ENCODE results near the gene JARID2. TPM values are rescaled to one million over a fixed set of nuclear protein-coding genes. Genes with fewer than 3 reads are reported as not detected.

JARID2 gene
- total RNA-seq, 1 experiment from 2014 or later, result 21.0 TPM

DNA sequence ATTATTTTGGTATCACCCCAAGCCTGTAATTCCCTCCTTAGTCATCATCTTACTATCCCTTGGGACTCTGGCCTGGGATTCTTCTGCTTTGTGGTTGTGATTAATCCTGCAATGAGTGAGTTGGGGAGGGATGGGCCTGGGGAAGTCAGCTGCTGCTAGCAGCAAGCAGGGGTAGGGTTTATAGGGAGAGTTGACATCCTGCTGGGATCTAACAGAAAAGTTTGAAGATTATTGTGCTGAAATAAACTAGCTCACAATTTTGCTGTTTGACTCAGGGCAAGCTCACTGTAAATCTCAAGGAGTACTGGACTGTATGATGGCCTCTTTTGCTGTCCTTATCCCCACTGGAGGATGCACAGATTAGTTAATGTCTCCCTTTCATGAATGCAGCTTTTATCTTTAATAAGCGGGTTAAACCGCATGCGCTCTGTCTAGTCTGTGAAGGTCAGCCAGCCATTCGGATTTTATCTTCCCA, 83.4 kb downstream of the JARID2 start:
- H3K4me3 Mint-ChIP-seq (ENCODE audit: unreplicated experiment), result no peak overlapping the region
- peak; percentile 77 for DNase-seq (ENCODE audit: unreplicated experiment)
- H3K27me3 Mint-ChIP-seq (ENCODE audit: insufficient read depth, unreplicated experiment), result no peaks in the 10 kb centered on the region
- intact Hi-C loops (cut with micrococcal nuclease), result no loop called here
- no peaks in the 10 kb centered on the region for H3K9me3 Mint-ChIP-seq (ENCODE audit: unreplicated experiment)
- TF ChIP-seq, protein P1, sequence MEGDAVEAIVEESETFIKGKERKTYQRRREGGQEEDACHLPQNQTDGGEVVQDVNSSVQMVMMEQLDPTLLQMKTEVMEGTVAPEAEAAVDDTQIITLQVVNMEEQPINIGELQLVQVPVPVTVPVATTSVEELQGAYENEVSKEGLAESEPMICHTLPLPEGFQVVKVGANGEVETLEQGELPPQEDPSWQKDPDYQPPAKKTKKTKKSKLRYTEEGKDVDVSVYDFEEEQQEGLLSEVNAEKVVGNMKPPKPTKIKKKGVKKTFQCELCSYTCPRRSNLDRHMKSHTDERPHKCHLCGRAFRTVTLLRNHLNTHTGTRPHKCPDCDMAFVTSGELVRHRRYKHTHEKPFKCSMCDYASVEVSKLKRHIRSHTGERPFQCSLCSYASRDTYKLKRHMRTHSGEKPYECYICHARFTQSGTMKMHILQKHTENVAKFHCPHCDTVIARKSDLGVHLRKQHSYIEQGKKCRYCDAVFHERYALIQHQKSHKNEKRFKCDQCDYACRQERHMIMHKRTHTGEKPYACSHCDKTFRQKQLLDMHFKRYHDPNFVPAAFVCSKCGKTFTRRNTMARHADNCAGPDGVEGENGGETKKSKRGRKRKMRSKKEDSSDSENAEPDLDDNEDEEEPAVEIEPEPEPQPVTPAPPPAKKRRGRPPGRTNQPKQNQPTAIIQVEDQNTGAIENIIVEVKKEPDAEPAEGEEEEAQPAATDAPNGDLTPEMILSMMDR (IDR thresholded peaks at IDR 0.05; ENCODE audit: unreplicated experiment), result no peak
- H3K27ac Mint-ChIP-seq (ENCODE audit: low read depth, unreplicated experiment), result no peak overlapping the region
- peaks cover 27% of the 10 kb centered on the region for H3K4me1 Mint-ChIP-seq (ENCODE audit: insufficient read depth, unreplicated experiment)
- peaks cover 6% of the 10 kb centered on the region for H3K36me3 Mint-ChIP-seq (ENCODE audit: insufficient read depth, unreplicated experiment)
- no TSS peak for BruUV-seq (replicated peaks)
- POLR2A ChIA-PET, result interaction anchor here (0.8 kb wide), 1 partner anchor 36 kb away, joined by 3 read pairs; no protein-coding TSS in a partner anchor
- CTCF ChIA-PET, result interaction anchor here (0.6 to 1.2 kb wide), 2 partner anchors 15 to 31 kb away, joined by 3 to 4 read pairs; no protein-coding TSS in a partner anchor

DNA sequence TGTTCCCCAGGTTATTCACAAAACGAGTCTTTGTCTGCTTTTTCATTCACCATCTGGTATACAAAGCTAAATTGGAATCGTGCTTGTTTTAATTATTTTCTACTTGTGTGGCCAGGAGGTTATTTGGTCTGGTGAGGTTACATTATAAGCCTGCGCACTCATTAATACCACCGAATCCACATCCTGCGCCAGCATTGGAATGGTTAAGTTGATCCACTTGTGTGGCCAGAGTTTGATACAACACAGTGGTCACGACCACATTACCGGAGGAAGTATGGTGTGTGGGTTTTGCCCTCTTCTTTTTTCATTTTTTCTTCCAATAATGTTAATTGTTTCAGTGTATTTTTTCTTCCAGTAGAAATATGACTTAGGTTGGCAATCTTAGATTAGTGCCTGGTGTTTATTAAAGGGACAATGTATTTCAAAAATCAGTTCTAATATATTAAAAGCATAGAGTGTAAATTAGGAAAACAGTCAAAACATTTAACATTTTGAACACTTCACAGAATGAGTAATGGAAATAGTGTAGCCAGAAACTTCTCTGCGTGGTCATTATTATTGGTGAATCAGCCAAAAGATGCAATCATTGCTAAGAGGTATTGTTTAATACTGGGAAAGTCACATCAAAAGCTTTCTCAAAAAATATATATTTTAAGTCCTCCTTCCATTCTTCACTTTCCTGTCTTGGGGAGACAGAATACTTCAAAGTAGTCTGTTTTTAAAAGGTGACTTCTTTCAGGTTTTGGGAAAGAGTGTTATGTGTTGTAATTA, 84.5 kb downstream of the JARID2 start:
- Mint-ChIP-seq H3K36me3 (ENCODE audit: insufficient read depth, unreplicated experiment) (peaks cover 6% of the 10 kb centered on the region), H3K4me1 (ENCODE audit: insufficient read depth, unreplicated experiment) (peaks cover 27% of the 10 kb centered on the region), H3K27ac (ENCODE audit: low read depth, unreplicated experiment) (peak overlapping the region; percentile 67), H3K9me3 (ENCODE audit: unreplicated experiment) (no peaks in the 10 kb centered on the region), H3K4me3 (ENCODE audit: unreplicated experiment) (no peak overlapping the region), H3K27me3 (ENCODE audit: insufficient read depth, unreplicated experiment) (no peaks in the 10 kb centered on the region)
- no TSS peak for BruUV-seq (replicated peaks)
- no peak for DNase-seq (ENCODE audit: unreplicated experiment)
- TF ChIP-seq, protein P1 (IDR thresholded peaks at IDR 0.05; ENCODE audit: unreplicated experiment), result no peak
- ChIA-PET POLR2A (interaction anchor here (0.8 kb wide), 1 partner anchor 35 kb away, joined by 3 read pairs; no protein-coding TSS in a partner anchor), CTCF (interaction anchor here (1.1 kb wide), 1 partner anchor 9 kb away, joined by 8 read pairs; no protein-coding TSS in a partner anchor)
- intact Hi-C loops (cut with micrococcal nuclease), result no loop called here

DNA sequence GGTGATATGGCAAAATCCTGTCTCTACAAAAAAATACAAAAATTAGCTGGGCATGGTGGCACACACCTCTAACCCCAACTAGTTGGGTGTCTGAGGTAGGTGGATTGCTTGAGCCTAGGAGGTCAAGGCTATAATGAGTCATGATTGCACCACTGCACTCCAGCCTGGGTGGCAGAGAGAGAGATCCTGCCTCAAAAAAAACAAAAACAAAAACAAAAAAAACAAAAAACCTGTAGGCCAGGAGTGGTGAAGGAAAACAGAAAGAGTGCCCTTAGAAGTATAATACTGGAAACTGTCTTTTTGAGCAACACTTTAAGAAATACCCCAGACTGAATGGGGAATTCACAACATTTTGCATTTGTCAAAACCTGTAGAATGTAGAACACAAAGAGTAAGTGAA, 85.3 kb downstream of the JARID2 start:
- peaks cover 27% of the 10 kb centered on the region for H3K4me1 Mint-ChIP-seq (ENCODE audit: insufficient read depth, unreplicated experiment)
- CTCF ChIA-PET, result interaction anchor here (1.1 kb wide), 1 partner anchor 9 kb away, joined by 8 read pairs; no protein-coding TSS in a partner anchor
- peak; percentile 77 for DNase-seq (ENCODE audit: unreplicated experiment)
- H3K36me3 Mint-ChIP-seq (ENCODE audit: insufficient read depth, unreplicated experiment), result peaks cover 6% of the 10 kb centered on the region
- intact Hi-C loops (cut with micrococcal nuclease), result no loop called here
- H3K9me3 Mint-ChIP-seq (ENCODE audit: unreplicated experiment), result no peaks in the 10 kb centered on the region
- TF ChIP-seq, protein P1 (IDR thresholded peaks at IDR 0.05; ENCODE audit: unreplicated experiment), result no peak
- BruUV-seq (replicated peaks), result no TSS peak
- H3K27ac Mint-ChIP-seq (ENCODE audit: low read depth, unreplicated experiment), result peak overlapping the region; percentile 67
- H3K27me3 Mint-ChIP-seq (ENCODE audit: insufficient read depth, unreplicated experiment), result no peaks in the 10 kb centered on the region
- POLR2A ChIA-PET, result interaction anchor here (0.6 to 0.7 kb wide), 3 partner anchors 66 to 1224 kb away, joined by 3 to 6 read pairs (median 4); no protein-coding TSS in a partner anchor
- no peak overlapping the region for H3K4me3 Mint-ChIP-seq (ENCODE audit: unreplicated experiment)

DNA sequence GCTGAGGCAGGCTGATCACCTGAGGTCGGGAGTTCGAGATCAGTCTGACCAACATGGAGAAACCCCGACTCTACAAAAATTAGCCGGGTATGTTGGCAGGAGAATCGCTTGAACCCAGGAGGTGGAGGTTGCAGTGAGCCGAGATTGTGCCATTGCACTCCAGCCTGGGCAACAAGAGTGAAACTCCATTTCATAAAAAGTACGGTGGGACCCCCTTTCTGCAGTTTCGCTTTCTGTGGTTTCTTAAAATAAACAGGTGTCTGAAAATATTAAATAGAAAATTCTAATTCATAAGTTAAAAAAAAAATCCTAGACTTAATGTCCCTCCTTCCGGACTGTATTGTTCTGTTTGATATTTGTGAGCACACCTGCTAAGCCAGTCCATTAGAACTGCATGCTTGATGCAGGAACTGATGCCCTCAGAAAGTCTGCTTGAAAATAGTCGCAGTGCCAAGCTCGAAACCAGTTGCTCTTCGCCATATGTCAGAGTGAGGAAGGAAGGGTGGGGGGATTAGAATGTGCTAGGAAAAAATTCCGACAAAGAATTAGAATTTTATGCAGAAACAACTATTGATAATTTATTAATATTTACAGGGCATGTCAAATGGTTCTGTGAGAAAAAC, 85.9 kb downstream of the JARID2 start:
- Mint-ChIP-seq H3K4me3 (ENCODE audit: unreplicated experiment) (no peak overlapping the region), H3K27me3 (ENCODE audit: insufficient read depth, unreplicated experiment) (no peaks in the 10 kb centered on the region), H3K36me3 (ENCODE audit: insufficient read depth, unreplicated experiment) (peaks cover 6% of the 10 kb centered on the region), H3K9me3 (ENCODE audit: unreplicated experiment) (no peaks in the 10 kb centered on the region), H3K4me1 (ENCODE audit: insufficient read depth, unreplicated experiment) (peaks cover 28% of the 10 kb centered on the region), H3K27ac (ENCODE audit: low read depth, unreplicated experiment) (peak overlapping the region; percentile 67)
- no TSS peak for BruUV-seq (replicated peaks)
- intact Hi-C loops (cut with micrococcal nuclease), result no loop called here
- no peak for DNase-seq (ENCODE audit: unreplicated experiment)
- TF ChIP-seq, protein P1 (IDR thresholded peaks at IDR 0.05; ENCODE audit: unreplicated experiment), result no peak
- CTCF ChIA-PET, result interaction anchor here (0.7 to 1.3 kb wide), 3 partner anchors 8 to 73 kb away, joined by 3 to 8 read pairs (median 3); no protein-coding TSS in a partner anchor
- POLR2A ChIA-PET, result interaction anchor here (0.6 to 1.4 kb wide), 5 partner anchors 9 to 1225 kb away, joined by 3 to 6 read pairs (median 4); no protein-coding TSS in a partner anchor
